GM13977 (cell line): Measurements from ENCODE around the gene ITPR3.

Experiments used
- DNase-seq: peaks from one replicate; pipeline ENCODE4 v3.0.0; 2012; ENCODE audit warnings: low spot score
- CTCF ChIP-seq: IDR thresholded peaks from 2 replicates; pipeline ENCODE4 v1.5.1; 2012; ENCODE audit warnings: mild to moderate bottlenecking, control low read depth; ENCODE audit not compliant: insufficient read depth; ENCODE audit errors: extremely low read depth, missing control alignments
- in situ Hi-C: fragments of 300-500 bp; cut with MboI; formaldehyde crosslinking; loops from one replicate; pipeline ENCODE4 v1.12.0; 2022; ENCODE audit warnings: low sequenced_read_pairs, low pct_unique_long_range_greater_than_20kb, mixed read lengths, inconsistent platforms; ENCODE audit not compliant: unreplicated experiment

The ITPR3 gene

GRCh38 chr6:33658982-33659689 lies 38.0 kb downstream of the ITPR3 start:
- TF ChIP-seq CTCF, result no peak
- in situ Hi-C loops, result no loop called here
- no peak for DNase-seq

GRCh38 chr6:33659986-33660385 lies 38.9 kb downstream of the ITPR3 start:
- in situ Hi-C loops, result no loop called here
- DNase-seq, result no peak
- no peak for TF ChIP-seq CTCF

- DNase-seq, result no peak
- in situ Hi-C loops, result no loop called here
These were observed 40.1 kb downstream of the ITPR3 start for GRCh38 chr6:33661106-33661838.

GRCh38 chr6:33662318-33662717 lies 41.2 kb downstream of the ITPR3 start:
- in situ Hi-C loops, result no loop called here
- DNase-seq, result no peak
- no peak for TF ChIP-seq CTCF

More at GRCh38 chr6:33661106-33661838, 40.1 kb downstream of the ITPR3 start:
- no peak for TF ChIP-seq CTCF

- in situ Hi-C loops, result no loop called here
- TF ChIP-seq CTCF, result no peak
These were observed 41.9 kb downstream of the ITPR3 start for GRCh38 chr6:33663028-33663427.

GRCh38 chr6:33663727-33664449 lies 42.8 kb downstream of the ITPR3 start:
- in situ Hi-C loops, result no loop called here
- TF ChIP-seq CTCF, result no peak
- no peak for DNase-seq

More at GRCh38 chr6:33663028-33663427, 41.9 kb downstream of the ITPR3 start:
- DNase-seq, result no peak
